HCT116 (cell line): ENCODE results near the gene AVEN. TPM values are rescaled to one million over a fixed set of nuclear protein-coding genes. Genes with fewer than 3 reads are reported as not detected.

Experiments used
- ATAC-seq: fragments of 200-7000 bp; cut with Tn5 transposase; 2 replicates; pipeline ENCODE4 v1.9.1; 2020; ENCODE audit warnings: mild to moderate bottlenecking, moderate library complexity
- BruUV-seq: library from RNA; stranded (reverse); fragments of 400-500 nt; replicated peaks from 2 replicates; lab custom pipeline; 2021; lab: Mats Ljungman, UMichigan
- CTCF ChIA-PET: fragments of 300-600 bp; sonication (Branson Sonifier 250); formaldehyde crosslinking; loops from one replicate; lab custom pipeline; 2021; ENCODE audit warnings: antibody characterized with exemption; lab: Charles Lee
- POLR2A ChIA-PET: fragments of 300-600, 350-600 bp; sonication (Branson Sonifier 250); formaldehyde crosslinking; loops from one replicate; lab custom pipeline; 2021; ENCODE audit warnings: antibody characterized with exemption; lab: Charles Lee
- RAD21 ChIA-PET, 2 experiments: fragments of 300-600 bp; sonication (Branson Sonifier 250); formaldehyde crosslinking; loops; one replicate each; lab custom pipeline; 2023; ENCODE audit warnings: low total read pairs in 2 of 2; ENCODE audit not compliant: uncharacterized antibody in 2 of 2, unreplicated experiment in 2 of 2, low non-redundant PET in 1 of 2; lab: Charles Lee
- DNase-seq: peaks from one replicate; pipeline ENCODE4 v3.0.0-alpha.2; 2010; ENCODE audit warnings: low read depth, low spot score
- H2AFZ ChIP-seq: fragments of 200-600 bp; shearing (Covaris generic), sonication (generic); 2 replicates; pipeline ENCODE4 v1.6.1; 2017; ENCODE audit warnings: low read depth, mixed run types, mixed read lengths, antibody characterized with exemption, low read length; ENCODE audit not compliant: poor library complexity, severe bottlenecking
- H3K27ac ChIP-seq: 2 replicates; pipeline ENCODE4 v1.5.1; 2012; ENCODE audit warnings: low read depth, low read length
- H3K27me3 ChIP-seq: fragments of 200-600 bp; sonication (generic); 2 replicates; pipeline ENCODE4 v1.6.1; 2016; ENCODE audit warnings: mixed run types, low read length, mixed read lengths; ENCODE audit not compliant: insufficient read depth
- H3K36me3 ChIP-seq, 2 experiments: fragments of 200-500 bp in 1 of 2; fragments of 200-600 bp in 1 of 2; sonication (Bioruptor generic) in 1 of 2; sonication (generic) in 1 of 2; 2 replicates each; pipeline versions ENCODE4 v1.5.1 to v1.6.1; 2014 to 2016; ENCODE audit warnings: low read length in 2 of 2, inconsistent platforms in 1 of 2, mixed read lengths in 1 of 2, mixed run types in 1 of 2; ENCODE audit not compliant: insufficient read depth in 2 of 2, control insufficient read depth in 1 of 2
- H3K4me1 ChIP-seq, 2 experiments: fragments of 200-600 bp in 1 of 2; sonication (generic) in 1 of 2; 2 replicates each; pipeline versions ENCODE4 v1.5.1 to v1.6.1; 2012 to 2017; ENCODE audit warnings: low read length in 2 of 2, inconsistent platforms in 1 of 2, mild to moderate bottlenecking in 1 of 2, mixed read lengths in 1 of 2, mixed run types in 1 of 2, moderate library complexity in 1 of 2; ENCODE audit not compliant: insufficient read depth in 2 of 2, control insufficient read depth in 1 of 2
- H3K4me2 ChIP-seq: fragments of 200-600 bp; sonication (generic); 2 replicates; pipeline ENCODE4 v1.6.1; 2017; ENCODE audit warnings: mixed run types, low read length, mixed read lengths
- H3K4me3 ChIP-seq, 2 experiments: fragments of 200-600 bp in 1 of 2; sonication (generic) in 1 of 2; replicated peaks in 1 of 2; 2 replicates each; pipeline ENCODE4 v1.5.1; 2011 to 2016; ENCODE audit warnings: low read length in 2 of 2, control low read depth in 1 of 2, low read depth in 1 of 2, mild to moderate bottlenecking in 1 of 2, mixed read lengths in 1 of 2, mixed run types in 1 of 2
- H3K79me2 ChIP-seq: fragments of 200-600 bp; sonication (generic); 2 replicates; pipeline ENCODE4 v1.6.1; 2017; ENCODE audit warnings: mild to moderate bottlenecking, mixed run types, low read length, moderate library complexity, mixed read lengths; ENCODE audit not compliant: insufficient read depth
- H3K9ac ChIP-seq: fragments of 200-600 bp; sonication (generic); 2 replicates; pipeline ENCODE4 v1.6.1; 2016; ENCODE audit warnings: low read length, mixed read lengths
- H3K9me2 ChIP-seq: fragments of 200-600 bp; sonication (generic), shearing (Covaris generic); 2 replicates; pipeline ENCODE4 v1.6.1; 2017; ENCODE audit warnings: mixed run types, mild to moderate bottlenecking, moderate library complexity; ENCODE audit not compliant: insufficient read depth
- H3K9me3 ChIP-seq, 2 experiments: fragments of 200-500 bp in 1 of 2; fragments of 200-600 bp in 1 of 2; sonication (Bioruptor generic) in 1 of 2; sonication (generic) in 1 of 2; 2 replicates each; pipeline ENCODE4 v1.6.1; 2014 to 2017; ENCODE audit warnings: low read length in 2 of 2, mixed read lengths in 2 of 2, inconsistent platforms in 1 of 2, low read depth in 1 of 2, mild to moderate bottlenecking in 1 of 2, mixed run types in 1 of 2, moderate library complexity in 1 of 2; ENCODE audit not compliant: control insufficient read depth in 1 of 2, insufficient read depth in 1 of 2
- H4K20me1 ChIP-seq: fragments of 200-600 bp; sonication (generic), shearing (Covaris generic); 2 replicates; pipeline ENCODE4 v1.6.1; 2017; ENCODE audit warnings: mixed run types, mild to moderate bottlenecking, moderate library complexity; ENCODE audit not compliant: insufficient read depth
- ATF3 ChIP-seq: IDR thresholded peaks from 2 replicates; pipeline ENCODE4 v1.6.1; 2012
- CEBPB ChIP-seq: IDR thresholded peaks from 2 replicates; pipeline ENCODE4 v1.6.1; 2012; ENCODE audit warnings: low read depth
- ELF1 ChIP-seq: IDR thresholded peaks from 2 replicates; pipeline ENCODE4 v1.6.1; 2012; ENCODE audit warnings: low read depth, borderline replicate concordance
- FOSL1 ChIP-seq: IDR thresholded peaks from 2 replicates; pipeline ENCODE4 v1.6.1; 2012; ENCODE audit warnings: low read depth
- JUND ChIP-seq: IDR thresholded peaks from 2 replicates; pipeline ENCODE4 v1.6.1; 2012
- MAX ChIP-seq: IDR thresholded peaks from 2 replicates; pipeline ENCODE4 v1.6.1; 2012
- POLR2A ChIP-seq: IDR thresholded peaks from 2 replicates; pipeline ENCODE4 v1.7.0; 2011; ENCODE audit warnings: borderline replicate concordance; ENCODE audit not compliant: insufficient read depth, insufficient read length; ENCODE audit errors: extremely low read depth
- POLR2AphosphoS5 ChIP-seq: IDR thresholded peaks from 2 replicates; pipeline ENCODE4 v1.6.1; 2011; ENCODE audit warnings: mild to moderate bottlenecking, low read depth, low read length, moderate library complexity
- RAD21 ChIP-seq: IDR thresholded peaks from 2 replicates; pipeline ENCODE4 v1.6.1; 2012; ENCODE audit warnings: low read depth, mild to moderate bottlenecking
- REST ChIP-seq: IDR thresholded peaks from 2 replicates; pipeline ENCODE4 v1.6.1; 2012; ENCODE audit warnings: low read depth
- SIN3A ChIP-seq: IDR thresholded peaks from 2 replicates; pipeline ENCODE4 v1.6.1; 2012; ENCODE audit warnings: low read depth
- SP1 ChIP-seq: IDR thresholded peaks from 2 replicates; pipeline ENCODE4 v1.6.1; 2012; ENCODE audit warnings: low read depth
- SRF ChIP-seq: IDR thresholded peaks from 2 replicates; pipeline ENCODE4 v1.6.1; 2012; ENCODE audit warnings: low read depth
- TCF7L2 ChIP-seq: IDR thresholded peaks from 2 replicates; pipeline ENCODE4 v1.7.0; 2011; ENCODE audit warnings: borderline replicate concordance, inconsistent platforms; ENCODE audit not compliant: insufficient read depth, insufficient read length; ENCODE audit errors: extremely low read depth
- ZBTB33 ChIP-seq: IDR thresholded peaks from 2 replicates; pipeline ENCODE4 v1.6.1; 2011; ENCODE audit warnings: mild to moderate bottlenecking, low read length, moderate library complexity; ENCODE audit not compliant: insufficient replicate concordance; ENCODE audit errors: extremely low read depth
- ZFX ChIP-seq: fragments of 450-650 bp; IDR thresholded peaks from 2 replicates; pipeline ENCODE4 v1.6.1; 2017
- ZNF274 ChIP-seq: fragments of 200-500 bp; sonication (Bioruptor generic); IDR thresholded peaks from 2 replicates; pipeline ENCODE4 v1.6.1; 2014; ENCODE audit warnings: mild to moderate bottlenecking, low read depth, low read length, inconsistent platforms
- intact Hi-C: fragments of 100-400 bp; cut with micrococcal nuclease; formaldehyde crosslinking; loops from 2 replicates; pipeline ENCODE4 v1.10.0; 2022
- total RNA-seq: library from RNA; stranded (reverse); gene quantifications from one replicate; pipeline ENCODE4 v1.2.1, GENCODE V29; 2021; ENCODE audit not compliant: unreplicated experiment

Gene AVEN
- total RNA-seq, 1 experiment from 2014 or later = 6.8 TPM

GRCh38 chr15:34065941-34066340 is 26.9 kb upstream of the AVEN start (continued):
- no peak for TF ChIP-seq ZBTB33
- TF ChIP-seq, all 23 proteins: peak for 0

- no TSS peak for BruUV-seq
- H3K4me3 ChIP-seq = no peak overlapping the region
- H3K27ac ChIP-seq = no peak overlapping the region
- H3K27me3 ChIP-seq = no peaks in the 10 kb centered on the region
- H3K4me2 ChIP-seq = no peak overlapping the region
- RAD21 ChIA-PET = no interaction called here
- no peaks in the 10 kb centered on the region for H3K36me3 ChIP-seq
- CTCF ChIA-PET = no interaction called here
- POLR2A ChIA-PET = no interaction called here
- H2AFZ ChIP-seq = no peak overlapping the region
- H3K9me3 ChIP-seq = no peaks in the 10 kb centered on the region
- H3K9me2 ChIP-seq = no peaks in the 10 kb centered on the region
- DNase-seq = no peak
- TF ChIP-seq SIN3A = no peak
- no peak for TF ChIP-seq ELF1
- no peak for TF ChIP-seq POLR2A
- TF ChIP-seq SRF = no peak
- no peak for TF ChIP-seq REST
- no peak for TF ChIP-seq JUND
- TF ChIP-seq FOSL1 = no peak
- TF ChIP-seq ATF3 = no peak
- no peak for TF ChIP-seq POLR2AphosphoS5
- TF ChIP-seq RAD21 = no peak
- TF ChIP-seq ZNF274 = no peak
- no peak for TF ChIP-seq TCF7L2
- TF ChIP-seq SP1 = no peak
- TF ChIP-seq ZFX = no peak
- no peak for TF ChIP-seq MAX
- TF ChIP-seq CEBPB = no peak
- TF ChIP-seq, all 23 proteins: peak for 0
- Histone ChIP-seq H3K79me2 (no peaks in the 10 kb centered on the region), H3K4me1 (no peaks in the 10 kb centered on the region), H3K9ac (no peak overlapping the region), H4K20me1 (no peaks in the 10 kb centered on the region)
- ATAC-seq = no peak
- intact Hi-C loops = loop anchor here (10.0 kb wide), 1 partner anchor 300 kb away; the partner anchor contains the start of gene LPCAT4
Measured at GRCh38 chr15:34065261-34065660, 26.3 kb upstream of the AVEN start.
